GM13977 (cell line): Measurements from ENCODE around the gene CLMN.
"Not testable (repeated sequence)": the region's sequence is repeated elsewhere in the genome, so short reads cannot be mapped to it uniquely, and the experiment has no call there.

Experiments
- DNase-seq: peaks from one replicate; pipeline ENCODE4 v3.0.0; 2012; ENCODE audit warnings: low spot score
- CTCF ChIP-seq: IDR thresholded peaks from 2 replicates; pipeline ENCODE4 v1.5.1; 2012; ENCODE audit warnings: mild to moderate bottlenecking, control low read depth; ENCODE audit not compliant: insufficient read depth; ENCODE audit errors: extremely low read depth, missing control alignments
- in situ Hi-C: fragments of 300-500 bp; cut with MboI; formaldehyde crosslinking; loops from one replicate; pipeline ENCODE4 v1.12.0; 2022; ENCODE audit warnings: low sequenced_read_pairs, low pct_unique_long_range_greater_than_20kb, mixed read lengths, inconsistent platforms; ENCODE audit not compliant: unreplicated experiment

The CLMN gene

GRCh38 chr14:95184413-95184790, 135.3 kb downstream of the CLMN start:
- in situ Hi-C loops, result no loop called here
- DNase-seq, result no peak
- TF ChIP-seq CTCF, result no peak

GRCh38 chr14:95183532-95184412, 135.9 kb downstream of the CLMN start:
- DNase-seq, result no peak
- no peak for TF ChIP-seq CTCF
- in situ Hi-C loops, result no loop called here

- in situ Hi-C loops, result no loop called here
- DNase-seq, result no peak
- no peak for TF ChIP-seq CTCF
Observed at GRCh38 chr14:95183082-95183481, 136.6 kb downstream of the CLMN start.

GRCh38 chr14:95182379-95182778, 137.3 kb downstream of the CLMN start:
- in situ Hi-C loops, result no loop called here

GRCh38 chr14:95180966-95181741, 138.6 kb downstream of the CLMN start:
- in situ Hi-C loops, result no loop called here
- no peak for DNase-seq
- TF ChIP-seq CTCF, result no peak

More at GRCh38 chr14:95182379-95182778, 137.3 kb downstream of the CLMN start:
- TF ChIP-seq CTCF, result no peak
- DNase-seq, result no peak

GRCh38 chr14:95175670-95176069, 144.0 kb downstream of the CLMN start:
- in situ Hi-C loops, DNase-seq: not testable (repeated sequence)
